ENCODE results near the gene SLC66A2. TPM values are rescaled to one million over a fixed set of nuclear protein-coding genes. Genes with fewer than 3 reads are reported as not detected.
A peak's percentile ranks its signal among the peaks of the same experiment; 100 is the strongest.
"Not testable (repeated sequence)": the region's sequence is repeated elsewhere in the genome, so short reads cannot be mapped to it uniquely, and the experiment has no call there.

The SLC66A2 gene
- total RNA-seq, 1 experiment from 2014 or later, result 37.7 TPM

GRCh38 chr18:79963658-79964329 is 12.3 kb upstream of the SLC66A2 start:
- Histone ChIP-seq H3K4me3 (peak overlapping the region; percentile 55), H3K27me3 (replicated peaks) (no peaks in the 10 kb centered on the region), H3K4me1 (replicated peaks) (peaks cover 65% of the 10 kb centered on the region), H3K9me3 (replicated peaks) (no peaks in the 10 kb centered on the region), H3K27ac (no peak overlapping the region), H3K36me3 (peaks cover 8% of the 10 kb centered on the region)
- no peak for DNase-seq (ENCODE audit: low read depth in 1 of 2, low spot score in 2 of 2)

GRCh38 chr18:79962835-79963657 is 11.6 kb upstream of the SLC66A2 start:
- no peak overlapping the region for H3K4me3 ChIP-seq
- peaks cover 59% of the 10 kb centered on the region for H3K4me1 ChIP-seq (replicated peaks)
- H3K27me3 ChIP-seq (replicated peaks), result no peaks in the 10 kb centered on the region
- no peak for DNase-seq (ENCODE audit: low read depth in 1 of 2, low spot score in 2 of 2)
- H3K9me3 ChIP-seq (replicated peaks), result no peaks in the 10 kb centered on the region
- H3K27ac ChIP-seq, result no peak overlapping the region
- H3K36me3 ChIP-seq, result peaks cover 2% of the 10 kb centered on the region

DNA sequence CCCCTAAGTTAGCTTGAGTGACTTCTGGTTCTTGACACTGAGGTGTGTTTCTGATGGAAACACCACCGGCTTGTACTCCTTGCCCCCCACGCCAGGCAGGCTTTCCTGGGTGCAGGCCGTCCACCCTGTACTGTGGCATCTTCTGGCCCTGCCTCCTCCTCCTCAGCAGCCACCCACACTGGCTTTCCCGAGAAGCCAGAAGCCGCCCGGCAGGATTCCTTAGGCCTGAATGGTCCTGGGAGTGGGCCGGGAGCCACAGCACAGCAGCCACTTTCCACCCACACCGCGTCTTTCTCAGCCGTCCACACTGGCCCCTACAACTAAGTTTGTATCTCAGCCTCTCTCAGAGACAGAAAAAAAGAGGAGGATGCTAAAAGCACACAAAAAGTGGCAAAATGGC is 10.9 kb upstream of the SLC66A2 start:
- H3K36me3 ChIP-seq, result no peaks in the 10 kb centered on the region
- H3K27ac ChIP-seq, result no peak overlapping the region
- peaks cover 58% of the 10 kb centered on the region for H3K4me1 ChIP-seq (replicated peaks)
- DNase-seq (ENCODE audit: low read depth in 1 of 2, low spot score in 2 of 2), result no peak
- H3K4me3 ChIP-seq, result no peak overlapping the region
- H3K9me3 ChIP-seq (replicated peaks), result no peaks in the 10 kb centered on the region
- H3K27me3 ChIP-seq (replicated peaks), result no peaks in the 10 kb centered on the region

- Histone ChIP-seq H3K4me3 (no peak overlapping the region), H3K27ac (no peak overlapping the region), H3K27me3 (replicated peaks) (no peaks in the 10 kb centered on the region), H3K4me1 (replicated peaks) (peaks cover 54% of the 10 kb centered on the region), H3K36me3 (no peaks in the 10 kb centered on the region), H3K9me3 (replicated peaks) (no peaks in the 10 kb centered on the region)
- DNase-seq (ENCODE audit: low read depth in 1 of 2, low spot score in 2 of 2), result no peak
Measured at GRCh38 chr18:79961527-79962291, 10.3 kb upstream of the SLC66A2 start.

GRCh38 chr18:79960921-79961526 is 9.6 kb upstream of the SLC66A2 start:
- H3K4me1 ChIP-seq (replicated peaks), result peaks cover 49% of the 10 kb centered on the region
- no peak overlapping the region for H3K27ac ChIP-seq
- DNase-seq (ENCODE audit: low read depth in 1 of 2, low spot score in 2 of 2), result no peak
- no peak overlapping the region for H3K4me3 ChIP-seq
- no peaks in the 10 kb centered on the region for H3K36me3 ChIP-seq
- no peaks in the 10 kb centered on the region for H3K27me3 ChIP-seq (replicated peaks)
- H3K9me3 ChIP-seq (replicated peaks), result no peaks in the 10 kb centered on the region

- not testable (repeated sequence) for H3K27me3 ChIP-seq (replicated peaks); H3K36me3 ChIP-seq; H3K9me3 ChIP-seq (replicated peaks); H3K4me3 ChIP-seq
- H3K4me1 ChIP-seq (replicated peaks), result peaks cover 42% of the 10 kb centered on the region
- 0 out of 2 replicates have a peak overlapping the region, but pooled peaks have one; percentile 2 for H3K27ac ChIP-seq
- DNase-seq (ENCODE audit: low read depth in 1 of 2, low spot score in 2 of 2), result peak in 1 of 2 experiments; percentile 38
Measured at GRCh38 chr18:79960161-79960801, 8.8 kb upstream of the SLC66A2 start.

GRCh38 chr18:79958981-79959380 is 7.5 kb upstream of the SLC66A2 start:
- no peak for DNase-seq (ENCODE audit: low read depth in 1 of 2, low spot score in 2 of 2)
- Histone ChIP-seq H3K9me3 (replicated peaks) (no peaks in the 10 kb centered on the region), H3K36me3 (no peaks in the 10 kb centered on the region), H3K27ac (no peak overlapping the region), H3K4me3 (no peak overlapping the region), H3K27me3 (replicated peaks) (no peaks in the 10 kb centered on the region), H3K4me1 (replicated peaks) (peaks cover 29% of the 10 kb centered on the region)

DNA sequence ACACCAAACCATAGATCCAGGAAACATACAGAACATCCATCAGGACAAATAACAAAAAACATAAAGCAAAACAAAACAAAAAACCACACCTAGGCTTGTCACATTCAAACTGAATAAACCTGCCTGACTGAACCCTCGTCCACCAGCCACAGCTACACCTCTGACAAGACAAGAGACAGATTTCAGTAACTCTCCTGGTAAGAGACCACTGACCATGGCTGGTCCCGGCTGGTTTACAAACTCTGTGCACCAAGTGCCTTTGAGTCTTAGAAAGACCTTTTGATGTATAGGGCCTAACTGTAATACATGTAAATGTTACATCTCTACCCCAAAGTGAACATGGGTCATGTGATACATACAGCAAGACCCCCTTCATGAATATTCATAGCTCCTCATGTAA is 4.8 kb upstream of the SLC66A2 start:
- peaks cover 5% of the 10 kb centered on the region; the same call in 1 of the 2 replicates for H3K36me3 ChIP-seq
- H3K4me1 ChIP-seq (replicated peaks), result peaks cover 26% of the 10 kb centered on the region
- no peak overlapping the region for H3K4me3 ChIP-seq
- no peak overlapping the region for H3K27ac ChIP-seq
- peaks cover 4% of the 10 kb centered on the region for H3K9me3 ChIP-seq (replicated peaks)
- DNase-seq (ENCODE audit: low read depth in 1 of 2, low spot score in 2 of 2), result no peak
- no peaks in the 10 kb centered on the region for H3K27me3 ChIP-seq (replicated peaks)

DNA sequence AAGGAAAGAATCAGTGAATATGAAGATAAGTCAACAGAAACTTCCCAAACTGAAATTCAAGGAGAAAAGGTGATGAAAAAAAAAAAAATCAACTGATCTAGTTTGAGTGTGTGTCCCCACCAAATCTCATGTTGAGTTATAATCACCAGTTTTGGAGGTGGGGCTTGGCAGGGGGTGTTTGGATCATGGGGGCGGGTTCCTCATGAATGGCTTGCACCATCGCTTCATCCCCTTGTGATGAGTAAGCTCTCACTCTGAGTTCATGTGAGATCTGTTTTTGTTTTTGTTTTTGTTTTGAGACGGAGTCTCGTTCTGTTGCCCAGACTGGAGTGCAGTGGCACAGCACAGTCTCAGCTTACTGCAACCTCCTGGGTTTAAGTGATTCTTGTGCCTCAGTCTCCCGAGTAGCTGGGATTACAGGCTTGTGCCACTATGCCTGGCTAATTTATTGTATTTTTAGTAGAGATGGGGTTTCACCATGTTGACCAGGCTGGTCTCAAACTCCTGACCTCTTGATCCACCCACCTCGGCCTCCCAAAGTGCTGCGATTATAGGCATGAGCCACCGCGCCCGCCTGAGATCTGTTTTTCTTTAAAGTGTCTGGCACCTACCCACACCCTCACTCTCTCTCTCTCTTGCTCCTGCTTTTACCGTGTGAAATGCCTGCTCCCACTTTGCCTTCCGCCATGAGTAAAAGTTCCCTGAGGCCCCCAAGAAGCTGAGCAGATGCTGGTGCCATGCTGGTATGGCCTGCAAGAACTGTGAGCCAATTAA is 4.0 kb upstream of the SLC66A2 start:
- no peak overlapping the region for H3K27ac ChIP-seq
- H3K4me3 ChIP-seq, result no peak overlapping the region
- H3K27me3 ChIP-seq (replicated peaks), result no peaks in the 10 kb centered on the region
- H3K9me3 ChIP-seq (replicated peaks), result peaks cover 4% of the 10 kb centered on the region
- H3K36me3 ChIP-seq, result peaks cover 9% of the 10 kb centered on the region
- H3K4me1 ChIP-seq (replicated peaks), result peaks cover 22% of the 10 kb centered on the region
- DNase-seq (ENCODE audit: low read depth in 1 of 2, low spot score in 2 of 2), result no peak

GRCh38 chr18:79954791-79955190 is 3.3 kb upstream of the SLC66A2 start:
- Histone ChIP-seq H3K4me1 (replicated peaks) (peaks cover 19% of the 10 kb centered on the region), H3K36me3 (peaks cover 9% of the 10 kb centered on the region), H3K27ac (no peak overlapping the region), H3K27me3 (replicated peaks) (no peaks in the 10 kb centered on the region), H3K4me3 (no peak overlapping the region), H3K9me3 (replicated peaks) (peaks cover 4% of the 10 kb centered on the region)
- DNase-seq (ENCODE audit: low read depth in 1 of 2, low spot score in 2 of 2), result no peak

GRCh38 chr18:79953971-79954651 is 2.7 kb upstream of the SLC66A2 start:
- peaks cover 4% of the 10 kb centered on the region for H3K9me3 ChIP-seq (replicated peaks)
- H3K4me1 ChIP-seq (replicated peaks), result peaks cover 14% of the 10 kb centered on the region
- no peak overlapping the region for H3K4me3 ChIP-seq
- H3K27ac ChIP-seq, result no peak overlapping the region
- H3K27me3 ChIP-seq (replicated peaks), result no peaks in the 10 kb centered on the region
- peaks cover 11% of the 10 kb centered on the region for H3K36me3 ChIP-seq
- no peak for DNase-seq (ENCODE audit: low read depth in 1 of 2, low spot score in 2 of 2)

GRCh38 chr18:79952996-79953559 is 1.6 kb upstream of the SLC66A2 start:
- H3K27ac ChIP-seq, result no peak overlapping the region
- peaks cover 4% of the 10 kb centered on the region for H3K9me3 ChIP-seq (replicated peaks)
- peaks cover 14% of the 10 kb centered on the region for H3K4me1 ChIP-seq (replicated peaks)
- no peak overlapping the region for H3K4me3 ChIP-seq
- peaks cover 22% of the 10 kb centered on the region for H3K36me3 ChIP-seq
- H3K27me3 ChIP-seq (replicated peaks), result no peaks in the 10 kb centered on the region
- DNase-seq (ENCODE audit: low read depth in 1 of 2, low spot score in 2 of 2), result no peak
